Liver (tissue), 9 donors: ENCODE results near the gene ADGRD1. TPM values are rescaled to one million over a fixed set of nuclear protein-coding genes. Genes with fewer than 3 reads are reported as not detected.

Experiments used
- DNase-seq: peaks from one replicate; pipeline ENCODE4 v3.0.0-alpha.2; 2017; ENCODE audit warnings: low spot score
- H3K27ac ChIP-seq, 2 donors: one replicate each; pipeline ENCODE4 v1.7.0; 2013; ENCODE audit warnings: inconsistent platforms in 2 of 2, low read length in 2 of 2, control low read depth in 1 of 2, low read depth in 1 of 2, mild to moderate bottlenecking in 1 of 2
- H3K27me3 ChIP-seq, 4 donors: one replicate each; pipeline versions ENCODE4 v1.6.1 to v1.7.0; 2013; ENCODE audit warnings: low read length in 3 of 4, inconsistent platforms in 1 of 4, mild to moderate bottlenecking in 1 of 4, moderate library complexity in 1 of 4; ENCODE audit not compliant: control insufficient read depth in 4 of 4, insufficient read depth in 4 of 4
- H3K36me3 ChIP-seq, 4 donors: one replicate each; pipeline versions ENCODE4 v1.6.1 to v1.7.0; 2013; ENCODE audit warnings: low read length in 3 of 4, mild to moderate bottlenecking in 3 of 4, low read depth in 1 of 4, moderate library complexity in 1 of 4; ENCODE audit not compliant: control insufficient read depth in 4 of 4, insufficient read depth in 3 of 4
- H3K4me1 ChIP-seq, 4 donors: one replicate each; pipeline versions ENCODE4 v1.6.1 to v1.7.0; 2013; ENCODE audit warnings: low read length in 3 of 4, mild to moderate bottlenecking in 3 of 4, moderate library complexity in 1 of 4; ENCODE audit not compliant: control insufficient read depth in 4 of 4, insufficient read depth in 4 of 4
- H3K4me3 ChIP-seq, 3 donors: one replicate each; pipeline versions ENCODE4 v1.6.1 to v1.7.0; 2013; ENCODE audit warnings: low read length in 3 of 3, control low read depth in 1 of 3, low read depth in 1 of 3, mild to moderate bottlenecking in 1 of 3
- H3K9ac ChIP-seq, 2 donors: one replicate each; pipeline ENCODE4 v1.7.0; 2013; ENCODE audit warnings: low read length in 2 of 2, mild to moderate bottlenecking in 2 of 2, moderate library complexity in 2 of 2, control low read depth in 1 of 2, low read depth in 1 of 2
- H3K9me3 ChIP-seq, 4 donors: one replicate each; pipeline versions ENCODE4 v1.6.1 to v1.7.0; 2013; ENCODE audit warnings: low read length in 3 of 4; ENCODE audit not compliant: control insufficient read depth in 4 of 4
- ATF3 ChIP-seq: IDR thresholded peaks from 2 replicates; pipeline ENCODE4 v1.6.1; 2016; ENCODE audit warnings: antibody characterized with exemption
- CTCF ChIP-seq: fragments of 150-350 bp; IDR thresholded peaks from 2 replicates; pipeline ENCODE4 v1.5.1; 2017; ENCODE audit warnings: improper control_type of control experiment, low read depth, low read length; ENCODE audit not compliant: missing input control
- EGR1 ChIP-seq, 2 donors: IDR thresholded peaks; 2 replicates each; pipeline ENCODE4 v1.6.1; 2016 to 2018; ENCODE audit warnings: antibody characterized with exemption in 2 of 2, low read depth in 2 of 2
- FOXA1 ChIP-seq: IDR thresholded peaks from 2 replicates; pipeline ENCODE4 v1.6.1; 2016; ENCODE audit warnings: antibody characterized with exemption
- FOXA2 ChIP-seq: IDR thresholded peaks from 2 replicates; pipeline ENCODE4 v1.6.1; 2016; ENCODE audit warnings: antibody characterized with exemption
- GABPA ChIP-seq, 2 donors: IDR thresholded peaks in 1 of 2; conservative IDR thresholded peaks in 1 of 2; 2 replicates each; pipeline ENCODE4 v1.6.1; 2016; ENCODE audit warnings: antibody characterized with exemption in 2 of 2, mild to moderate bottlenecking in 1 of 2, moderate library complexity in 1 of 2
- HNF4A ChIP-seq, 2 donors: conservative IDR thresholded peaks; 2 replicates each; pipeline ENCODE4 v1.6.1; 2016; ENCODE audit warnings: antibody characterized with exemption in 2 of 2, mild to moderate bottlenecking in 2 of 2
- HNF4G ChIP-seq: IDR thresholded peaks from 2 replicates; pipeline ENCODE4 v1.6.1; 2016; ENCODE audit warnings: antibody characterized with exemption
- JUND ChIP-seq, 2 donors: IDR thresholded peaks; 2 replicates each; pipeline ENCODE4 v1.6.1; 2016; ENCODE audit warnings: antibody characterized with exemption in 2 of 2
- MAX ChIP-seq: IDR thresholded peaks from 2 replicates; pipeline ENCODE4 v1.6.1; 2016; ENCODE audit warnings: antibody characterized with exemption
- NR2F2 ChIP-seq: IDR thresholded peaks from 2 replicates; pipeline ENCODE4 v1.6.1; 2016; ENCODE audit warnings: antibody characterized with exemption
- RAD21 ChIP-seq, 2 donors: IDR thresholded peaks; 2 replicates each; pipeline ENCODE4 v1.6.1; 2016; ENCODE audit warnings: antibody characterized with exemption in 2 of 2, mild to moderate bottlenecking in 2 of 2
- REST ChIP-seq: IDR thresholded peaks from 2 replicates; pipeline ENCODE4 v1.6.1; 2016; ENCODE audit warnings: antibody characterized with exemption, mild to moderate bottlenecking
- RXRA ChIP-seq, 2 donors: IDR thresholded peaks; 2 replicates each; pipeline ENCODE4 v1.6.1; 2017 to 2018; ENCODE audit warnings: antibody characterized with exemption in 2 of 2, mild to moderate bottlenecking in 1 of 2
- SP1 ChIP-seq: IDR thresholded peaks from 2 replicates; pipeline ENCODE4 v1.6.1; 2018; ENCODE audit warnings: antibody characterized with exemption, mild to moderate bottlenecking
- TAF1 ChIP-seq: conservative IDR thresholded peaks from 2 replicates; pipeline ENCODE4 v1.6.1; 2016; ENCODE audit warnings: antibody characterized with exemption, mild to moderate bottlenecking
- YY1 ChIP-seq: IDR thresholded peaks from 2 replicates; pipeline ENCODE4 v1.6.1; 2016; ENCODE audit warnings: antibody characterized with exemption, mild to moderate bottlenecking
- ZBTB33 ChIP-seq: IDR thresholded peaks from 2 replicates; pipeline ENCODE4 v1.6.1; 2016; ENCODE audit warnings: antibody characterized with exemption
- WGBS: extraction: QIAGEN DNeasy Blood & Tissue Kit; methylation state at CpG from one replicate; pipeline ENCODE4 v1.1.7; 2013; 5-methylcytosine and 5-hydroxymethylcytosine counted together
- polyA plus RNA-seq, 2 donors: library from polyadenylated mRNA; stranded (reverse) in 1 of 2; unstranded in 1 of 2; fragments of 200-250 nt in 1 of 2; fragments of >200 nt in 1 of 2; fragmentation: Nextera tagmentation in 1 of 2; extraction: Ambion mirVana in 1 of 2; gene quantifications; one replicate each; pipeline versions ENCODE4 v1.2.1 to v1.2.3, GENCODE V29; 2013 to 2015
- total RNA-seq, 2 donors: library from RNA; depleted of rRNA; stranded (reverse); fragments of >200 nt; gene quantifications; one replicate each; pipeline ENCODE4 v1.2.3, GENCODE V29; 2014
- donor health status: healthy.
- donor health status: healthy.
- donor health status: healthy.
- donor health status: healthy.
- donor health status: healthy.

The ADGRD1 gene
- total and polyA plus RNA-seq, 4 donors, result 2.7 to 7.1 (median 4.6) TPM

GRCh38 chr12:131120831-131121271, 167.1 kb downstream of the ADGRD1 start:
- no peaks in the 10 kb centered on the region for H3K27me3 ChIP-seq
- no peaks in the 10 kb centered on the region for H3K4me1 ChIP-seq
- WGBS, result 91% methylated on average over 25 of the region's 25 CpGs
- DNase-seq, result no peak
- TF ChIP-seq RXRA (IDR thresholded peaks at IDR 0.05), result no peak
- TF ChIP-seq RAD21 (IDR thresholded peaks at IDR 0.05), result no peak
- TF ChIP-seq GABPA (IDR thresholded peaks at IDR 0.05 in 1 of 2, conservative IDR thresholded peaks at IDR 0.05 in 1 of 2), result no peak
- TF ChIP-seq JUND (IDR thresholded peaks at IDR 0.05), result no peak
- no peak for TF ChIP-seq YY1
- no peaks in the 10 kb centered on the region for H3K36me3 ChIP-seq
- no peak overlapping the region for H3K4me3 ChIP-seq
- no peaks in the 10 kb centered on the region for H3K9me3 ChIP-seq
- H3K9ac ChIP-seq, result no peak overlapping the region
- H3K27ac ChIP-seq, result no peak overlapping the region

- TF ChIP-seq YY1 (no peak), FOXA1 (no peak), RXRA (IDR thresholded peaks at IDR 0.05) (no peak), ATF3 (no peak), HNF4G (no peak), JUND (IDR thresholded peaks at IDR 0.05) (no peak), FOXA2 (no peak), TAF1 (no peak), SP1 (no peak), REST (no peak), EGR1 (IDR thresholded peaks at IDR 0.05; ENCODE audit: low read depth in 2 of 2) (no peak), CTCF (no peak), GABPA (IDR thresholded peaks at IDR 0.05 in 1 of 2, conservative IDR thresholded peaks at IDR 0.05 in 1 of 2) (no peak), HNF4A (conservative IDR thresholded peaks at IDR 0.05) (no peak), MAX (no peak), RAD21 (IDR thresholded peaks at IDR 0.05) (no peak), ZBTB33 (no peak), NR2F2 (no peak)
- no peak for DNase-seq
Observed at GRCh38 chr12:131121705-131122405, 168.1 kb downstream of the ADGRD1 start.

More at GRCh38 chr12:131121705-131122405, 168.1 kb downstream of the ADGRD1 start:
- H3K27me3 ChIP-seq, result no peaks in the 10 kb centered on the region
- H3K36me3 ChIP-seq, result no peaks in the 10 kb centered on the region
- no peak overlapping the region for H3K27ac ChIP-seq
- no peaks in the 10 kb centered on the region for H3K4me1 ChIP-seq
- WGBS, result 92% methylated on average over 30 of the region's 30 CpGs
- no peaks in the 10 kb centered on the region for H3K9me3 ChIP-seq
- no peak overlapping the region for H3K9ac ChIP-seq
- no peak overlapping the region for H3K4me3 ChIP-seq
